ENCODE data around the gene ZBTB9.

GRCh38 chr6:33423777-33424176 lies 30.6 kb upstream of the ZBTB9 start:
- TF ChIP-seq CEBPB (IDR thresholded peaks at IDR 0.05) (no peak), FOXM1 (IDR thresholded peaks at IDR 0.05; ENCODE audit: borderline replicate concordance, low read depth) (no peak), RAD21 (IDR thresholded peaks at IDR 0.05; ENCODE audit: low read depth) (no peak), TCF12 (IDR thresholded peaks at IDR 0.05; ENCODE audit: low read depth) (no peak), NFIC (IDR thresholded peaks at IDR 0.05) (no peak), EP300 (IDR thresholded peaks at IDR 0.05; ENCODE audit: borderline replicate concordance) (no peak), USF1 (IDR thresholded peaks at IDR 0.05) (no peak), CREB1 (IDR thresholded peaks at IDR 0.05; ENCODE audit: low read depth) (no peak), TAF1 (IDR thresholded peaks at IDR 0.05; ENCODE audit: low read depth) (no peak), ZBTB7A (IDR thresholded peaks at IDR 0.05; ENCODE audit: low read depth) (no peak), YY1 (IDR thresholded peaks at IDR 0.05; ENCODE audit: low read depth) (no peak)
- TF ChIP-seq, protein P1, sequence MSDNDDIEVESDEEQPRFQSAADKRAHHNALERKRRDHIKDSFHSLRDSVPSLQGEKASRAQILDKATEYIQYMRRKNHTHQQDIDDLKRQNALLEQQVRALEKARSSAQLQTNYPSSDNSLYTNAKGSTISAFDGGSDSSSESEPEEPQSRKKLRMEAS (IDR thresholded peaks at IDR 0.05) = no peak
- TF ChIP-seq, protein P2, sequence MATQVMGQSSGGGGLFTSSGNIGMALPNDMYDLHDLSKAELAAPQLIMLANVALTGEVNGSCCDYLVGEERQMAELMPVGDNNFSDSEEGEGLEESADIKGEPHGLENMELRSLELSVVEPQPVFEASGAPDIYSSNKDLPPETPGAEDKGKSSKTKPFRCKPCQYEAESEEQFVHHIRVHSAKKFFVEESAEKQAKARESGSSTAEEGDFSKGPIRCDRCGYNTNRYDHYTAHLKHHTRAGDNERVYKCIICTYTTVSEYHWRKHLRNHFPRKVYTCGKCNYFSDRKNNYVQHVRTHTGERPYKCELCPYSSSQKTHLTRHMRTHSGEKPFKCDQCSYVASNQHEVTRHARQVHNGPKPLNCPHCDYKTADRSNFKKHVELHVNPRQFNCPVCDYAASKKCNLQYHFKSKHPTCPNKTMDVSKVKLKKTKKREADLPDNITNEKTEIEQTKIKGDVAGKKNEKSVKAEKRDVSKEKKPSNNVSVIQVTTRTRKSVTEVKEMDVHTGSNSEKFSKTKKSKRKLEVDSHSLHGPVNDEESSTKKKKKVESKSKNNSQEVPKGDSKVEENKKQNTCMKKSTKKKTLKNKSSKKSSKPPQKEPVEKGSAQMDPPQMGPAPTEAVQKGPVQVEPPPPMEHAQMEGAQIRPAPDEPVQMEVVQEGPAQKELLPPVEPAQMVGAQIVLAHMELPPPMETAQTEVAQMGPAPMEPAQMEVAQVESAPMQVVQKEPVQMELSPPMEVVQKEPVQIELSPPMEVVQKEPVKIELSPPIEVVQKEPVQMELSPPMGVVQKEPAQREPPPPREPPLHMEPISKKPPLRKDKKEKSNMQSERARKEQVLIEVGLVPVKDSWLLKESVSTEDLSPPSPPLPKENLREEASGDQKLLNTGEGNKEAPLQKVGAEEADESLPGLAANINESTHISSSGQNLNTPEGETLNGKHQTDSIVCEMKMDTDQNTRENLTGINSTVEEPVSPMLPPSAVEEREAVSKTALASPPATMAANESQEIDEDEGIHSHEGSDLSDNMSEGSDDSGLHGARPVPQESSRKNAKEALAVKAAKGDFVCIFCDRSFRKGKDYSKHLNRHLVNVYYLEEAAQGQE (IDR thresholded peaks at IDR 0.05; ENCODE audit: low read depth) = no peak
